Osteoblast (primary cell): ENCODE data around the gene SLC2A13. TPM values are rescaled to one million over a fixed set of nuclear protein-coding genes. Genes with fewer than 3 reads are reported as not detected.

Experiments
- DNase-seq: peaks from one replicate; pipeline ENCODE4 v3.0.0; 2011; ENCODE audit warnings: low spot score, mixed read lengths; ENCODE audit not compliant: insufficient read length; ENCODE audit errors: missing footprints
- H2AFZ ChIP-seq: 2 replicates; pipeline ENCODE4 v1.6.0; 2011; ENCODE audit warnings: mild to moderate bottlenecking, low read length
- H3K27ac ChIP-seq: 2 replicates; pipeline ENCODE4 v1.5.1; 2011; ENCODE audit warnings: mild to moderate bottlenecking, low read depth, low read length, moderate library complexity
- H3K27me3 ChIP-seq: 2 replicates; pipeline ENCODE4 v1.6.0; 2012; ENCODE audit warnings: mild to moderate bottlenecking, control low read depth, inconsistent platforms, low read length, moderate library complexity; ENCODE audit not compliant: insufficient read depth
- H3K36me3 ChIP-seq: 2 replicates; pipeline ENCODE4 v1.5.1; 2011; ENCODE audit warnings: mild to moderate bottlenecking, low read length, control low read depth, moderate library complexity; ENCODE audit not compliant: insufficient read depth
- H3K4me1 ChIP-seq: 2 replicates; pipeline ENCODE4 v1.5.1; 2011; ENCODE audit warnings: mild to moderate bottlenecking, low read length, control low read depth, moderate library complexity; ENCODE audit not compliant: insufficient read depth
- H3K4me2 ChIP-seq: 2 replicates; pipeline ENCODE4 v1.6.0; 2011; ENCODE audit warnings: mild to moderate bottlenecking, low read length; ENCODE audit not compliant: insufficient read depth
- H3K4me3 ChIP-seq: fragments of 200-600 bp; sonication (generic); 3 replicates; pipeline ENCODE4 v1.5.1; 2012; ENCODE audit warnings: mild to moderate bottlenecking, low read length, inconsistent platforms; ENCODE audit not compliant: insufficient read depth
- H3K79me2 ChIP-seq: 2 replicates; pipeline ENCODE4 v1.6.0; 2012; ENCODE audit warnings: mild to moderate bottlenecking, low read length, control low read depth, inconsistent platforms; ENCODE audit not compliant: insufficient read depth
- H3K9me3 ChIP-seq: 2 replicates; pipeline ENCODE4 v1.5.1; 2011; ENCODE audit warnings: low read depth, low read length, control low read depth
- H4K20me1 ChIP-seq: 2 replicates; pipeline ENCODE4 v1.6.0; 2012; ENCODE audit warnings: mild to moderate bottlenecking, low read length, control low read depth; ENCODE audit not compliant: insufficient read depth
- total RNA-seq: library from RNA; depleted of rRNA; stranded (reverse); fragments of >200 nt; gene quantifications from 2 replicates; pipeline ENCODE4 v1.2.3, GENCODE V29; 2012
- TF ChIP-seq, protein P1 (sequence below): IDR thresholded peaks from 2 replicates; pipeline ENCODE4 v1.5.1; 2011; ENCODE audit warnings: mild to moderate bottlenecking, low read depth, low read length, moderate library complexity; ENCODE audit errors: extremely low read depth

SLC2A13 gene
- total RNA-seq, 1 donor, result 12.3 TPM

- H3K27me3 ChIP-seq, result no peaks in the 10 kb centered on the region
- H3K4me2 ChIP-seq, result no peak overlapping the region
- H3K36me3 ChIP-seq, result no peaks in the 10 kb centered on the region
- peak; percentile 4 for DNase-seq
- no peak overlapping the region for H2AFZ ChIP-seq
- no peaks in the 10 kb centered on the region for H3K9me3 ChIP-seq
- H3K4me3 ChIP-seq, result no peak overlapping the region
- no peak overlapping the region for H3K27ac ChIP-seq
- H3K79me2 ChIP-seq, result no peaks in the 10 kb centered on the region
- H3K4me1 ChIP-seq, result peaks cover 4% of the 10 kb centered on the region
- peaks cover 2% of the 10 kb centered on the region for H4K20me1 ChIP-seq
- TF ChIP-seq, protein P1, sequence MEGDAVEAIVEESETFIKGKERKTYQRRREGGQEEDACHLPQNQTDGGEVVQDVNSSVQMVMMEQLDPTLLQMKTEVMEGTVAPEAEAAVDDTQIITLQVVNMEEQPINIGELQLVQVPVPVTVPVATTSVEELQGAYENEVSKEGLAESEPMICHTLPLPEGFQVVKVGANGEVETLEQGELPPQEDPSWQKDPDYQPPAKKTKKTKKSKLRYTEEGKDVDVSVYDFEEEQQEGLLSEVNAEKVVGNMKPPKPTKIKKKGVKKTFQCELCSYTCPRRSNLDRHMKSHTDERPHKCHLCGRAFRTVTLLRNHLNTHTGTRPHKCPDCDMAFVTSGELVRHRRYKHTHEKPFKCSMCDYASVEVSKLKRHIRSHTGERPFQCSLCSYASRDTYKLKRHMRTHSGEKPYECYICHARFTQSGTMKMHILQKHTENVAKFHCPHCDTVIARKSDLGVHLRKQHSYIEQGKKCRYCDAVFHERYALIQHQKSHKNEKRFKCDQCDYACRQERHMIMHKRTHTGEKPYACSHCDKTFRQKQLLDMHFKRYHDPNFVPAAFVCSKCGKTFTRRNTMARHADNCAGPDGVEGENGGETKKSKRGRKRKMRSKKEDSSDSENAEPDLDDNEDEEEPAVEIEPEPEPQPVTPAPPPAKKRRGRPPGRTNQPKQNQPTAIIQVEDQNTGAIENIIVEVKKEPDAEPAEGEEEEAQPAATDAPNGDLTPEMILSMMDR, result no peak
These were observed 174.0 kb downstream of the SLC2A13 start for GRCh38 chr12:39931857-39932256.

DNA sequence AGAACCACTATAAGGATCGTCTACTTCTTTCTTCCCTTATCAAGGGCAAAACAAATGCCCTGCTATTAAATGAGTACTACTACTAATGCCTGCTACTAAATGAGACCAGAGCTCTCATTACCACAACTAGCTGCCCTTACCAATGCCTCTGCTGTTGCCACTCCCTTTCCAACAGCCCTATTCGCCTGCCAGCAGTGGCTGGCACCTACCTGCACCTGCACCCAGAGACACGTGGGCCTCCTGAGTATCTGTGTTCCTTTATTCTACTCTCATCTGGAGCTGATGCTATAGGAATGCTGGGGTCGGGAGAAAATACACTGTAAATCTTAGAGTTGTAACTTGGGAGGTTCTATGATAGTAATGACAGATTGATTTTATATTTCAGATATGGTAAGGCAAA, 174.7 kb downstream of the SLC2A13 start:
- no peaks in the 10 kb centered on the region for H3K79me2 ChIP-seq
- no peak for DNase-seq
- H3K9me3 ChIP-seq, result no peaks in the 10 kb centered on the region
- H3K27ac ChIP-seq, result no peak overlapping the region
- H3K36me3 ChIP-seq, result no peaks in the 10 kb centered on the region
- no peaks in the 10 kb centered on the region for H3K27me3 ChIP-seq
- H4K20me1 ChIP-seq, result peaks cover 2% of the 10 kb centered on the region
- peaks cover 4% of the 10 kb centered on the region for H3K4me1 ChIP-seq
- H3K4me3 ChIP-seq, result no peak overlapping the region
- H2AFZ ChIP-seq, result no peak overlapping the region
- no peak overlapping the region for H3K4me2 ChIP-seq
- TF ChIP-seq, protein P1, result no peak

DNA sequence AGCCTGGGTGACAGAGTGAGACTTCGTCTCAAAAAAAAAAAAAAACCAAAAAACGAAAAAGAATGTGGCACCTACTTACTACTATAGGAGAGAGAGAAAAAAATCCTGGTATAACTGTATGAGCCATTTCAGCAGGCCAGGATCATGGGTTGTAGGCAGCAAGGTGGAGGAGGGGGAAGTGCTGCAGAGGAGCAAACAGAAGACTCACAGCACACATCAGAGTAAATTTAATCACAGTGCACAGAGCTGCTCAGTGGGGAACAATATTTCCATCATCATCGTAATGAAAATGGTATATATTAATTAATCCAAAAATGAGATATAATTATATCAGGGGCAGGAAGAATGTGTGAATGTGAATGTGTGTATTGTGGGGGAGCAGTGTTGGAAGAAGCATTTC, 175.8 kb downstream of the SLC2A13 start:
- no peaks in the 10 kb centered on the region for H3K4me1 ChIP-seq
- no peak for DNase-seq
- TF ChIP-seq, protein P1, result no peak
- H3K27ac ChIP-seq, result no peak overlapping the region
- no peak overlapping the region for H3K4me3 ChIP-seq
- no peaks in the 10 kb centered on the region for H3K36me3 ChIP-seq
- H3K9me3 ChIP-seq, result no peaks in the 10 kb centered on the region
- no peaks in the 10 kb centered on the region for H3K79me2 ChIP-seq
- H4K20me1 ChIP-seq, result no peaks in the 10 kb centered on the region
- H2AFZ ChIP-seq, result no peak overlapping the region
- no peak overlapping the region for H3K4me2 ChIP-seq
- no peaks in the 10 kb centered on the region for H3K27me3 ChIP-seq

GRCh38 chr12:39928181-39928899, 177.5 kb downstream of the SLC2A13 start:
- peak; percentile 8 for DNase-seq
- Histone ChIP-seq H3K9me3 (no peaks in the 10 kb centered on the region), H2AFZ (no peak overlapping the region), H3K4me1 (no peaks in the 10 kb centered on the region), H3K27ac (no peak overlapping the region), H3K36me3 (no peaks in the 10 kb centered on the region), H4K20me1 (no peaks in the 10 kb centered on the region), H3K4me2 (no peak overlapping the region), H3K79me2 (no peaks in the 10 kb centered on the region), H3K27me3 (no peaks in the 10 kb centered on the region), H3K4me3 (no peak overlapping the region)
- TF ChIP-seq, protein P1, result no peak
